Measurements from ENCODE around the gene NUDT3.
"Not testable (repeated sequence)": the region's sequence is repeated elsewhere in the genome, so short reads cannot be mapped to it uniquely, and the experiment has no call there.

The NUDT3 gene

DNA sequence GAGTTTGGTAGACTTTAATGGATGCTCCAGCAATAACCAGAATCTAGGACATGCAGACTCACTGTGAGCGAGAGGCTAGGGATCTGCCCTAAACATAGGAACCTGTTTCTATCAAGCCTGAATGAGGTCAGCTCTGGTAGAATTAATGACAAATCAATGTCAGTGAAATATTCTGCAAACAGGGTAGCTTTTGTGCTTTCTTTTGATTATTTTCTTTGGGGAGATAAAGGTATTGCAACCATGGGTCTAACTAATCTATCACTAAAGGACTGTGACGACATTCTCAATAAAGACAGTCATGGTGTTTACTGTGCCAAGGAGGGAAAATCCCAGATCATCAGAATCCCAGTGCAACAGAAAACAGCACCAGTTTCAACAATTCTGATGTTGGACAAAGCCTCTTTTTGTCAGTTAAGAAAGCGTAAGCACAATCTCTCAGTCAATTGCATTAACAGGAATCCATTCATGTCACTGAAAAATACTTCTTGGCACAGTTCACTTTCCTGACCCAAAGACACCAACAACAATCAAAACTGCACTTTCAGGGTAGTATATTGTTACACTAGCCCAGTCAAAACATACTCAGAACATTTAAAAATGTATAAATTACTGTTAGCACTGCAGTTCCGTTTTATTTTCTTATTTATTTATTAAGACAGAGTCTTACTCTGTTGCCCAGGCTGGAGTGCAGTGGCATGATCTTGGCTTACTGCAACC is 106.9 kb downstream of the NUDT3 start:
- no peak for DNase-seq (ENCODE audit: low spot score)

DNA sequence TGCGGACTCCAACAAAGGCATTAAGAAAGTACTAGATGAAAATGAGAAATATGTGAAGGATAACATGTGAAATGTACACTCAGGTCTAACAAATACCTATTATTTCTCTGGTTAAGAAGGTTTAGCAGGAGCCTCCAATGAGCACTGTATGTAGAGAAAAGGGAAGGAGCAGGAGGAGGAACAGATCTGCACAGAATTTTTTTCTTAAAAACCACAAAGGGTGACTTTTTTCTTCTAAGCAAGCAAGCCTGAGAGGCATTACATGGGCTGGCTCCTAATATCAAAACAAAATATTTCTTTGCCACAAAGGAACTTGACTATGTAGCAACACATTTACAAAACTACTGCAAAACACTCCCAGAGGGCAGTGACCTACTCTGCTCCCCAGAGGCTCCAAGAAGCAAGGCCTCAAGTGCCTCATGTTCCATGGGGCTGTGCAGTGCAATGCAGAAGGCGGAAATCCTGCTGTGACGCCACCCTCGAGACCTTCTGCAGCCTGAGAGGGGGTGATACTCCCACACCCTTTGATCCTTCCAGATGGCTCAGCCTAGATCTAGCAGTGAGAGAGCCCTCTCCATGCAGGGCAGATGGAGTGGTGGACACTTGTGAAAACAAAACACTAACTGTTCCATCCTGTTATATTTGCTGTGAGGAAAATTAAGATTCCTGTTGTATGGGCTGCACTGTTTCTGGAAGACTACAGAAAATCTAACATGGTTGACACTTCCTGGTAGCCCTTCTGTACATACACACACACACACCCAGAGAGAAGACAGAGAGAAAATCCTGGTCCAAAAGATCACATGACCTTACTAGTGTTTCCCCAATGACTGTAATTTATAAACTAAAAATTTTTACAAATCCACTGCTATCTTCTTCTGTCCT is 107.7 kb downstream of the NUDT3 start:
- DNase-seq (ENCODE audit: low spot score), result no peak

DNA sequence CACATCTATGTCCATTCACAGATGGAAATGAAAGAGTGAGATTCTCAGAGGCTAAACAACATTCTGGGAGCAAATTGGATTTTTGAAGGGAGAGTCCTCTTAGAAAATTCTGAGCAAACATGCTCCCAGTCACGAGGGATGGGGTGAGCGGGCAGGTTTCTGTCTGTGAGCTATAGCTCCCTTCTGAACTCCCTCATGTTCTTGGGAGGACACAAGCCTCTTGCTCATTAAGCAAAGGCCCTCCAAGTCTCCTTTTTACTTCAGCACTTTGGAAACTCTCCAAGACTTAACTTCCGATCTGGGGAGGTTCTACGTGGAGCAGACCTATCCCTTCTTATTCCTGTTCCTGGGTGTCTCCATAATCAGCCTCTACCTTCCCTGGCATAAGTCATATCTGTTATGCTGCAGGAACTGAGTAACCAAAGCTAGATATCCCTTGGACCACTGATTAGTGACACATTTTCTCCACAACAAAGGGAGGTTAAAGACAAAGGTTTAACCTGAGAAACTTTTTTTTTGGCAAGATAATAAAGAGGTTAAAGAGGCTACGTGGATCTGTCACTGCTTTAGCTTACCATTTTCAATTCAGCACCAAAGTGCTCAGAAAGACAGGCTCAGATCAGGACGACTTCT is 110.7 kb downstream of the NUDT3 start:
- DNase-seq (ENCODE audit: low spot score), result no peak

DNA sequence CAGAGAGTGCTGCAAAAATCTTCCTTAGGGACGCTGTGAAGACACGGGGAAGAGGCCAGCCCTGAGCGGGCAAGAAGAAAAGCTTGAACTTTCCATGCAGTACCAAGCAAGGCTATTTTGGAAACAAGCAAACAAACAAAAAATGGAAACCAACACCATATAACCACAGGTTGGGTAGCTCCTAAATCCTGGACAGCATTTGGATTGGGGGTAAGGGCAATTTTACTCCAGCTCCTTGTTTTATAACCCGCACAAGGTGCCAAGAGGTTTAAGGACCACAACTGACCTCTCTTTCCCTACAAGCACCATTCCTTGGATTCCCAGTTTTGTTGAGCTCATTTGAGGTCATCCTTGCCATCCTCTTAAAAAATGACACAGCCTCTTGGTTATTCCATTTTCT is 112.3 kb downstream of the NUDT3 start:
- DNase-seq (ENCODE audit: low spot score), result no peak

DNA sequence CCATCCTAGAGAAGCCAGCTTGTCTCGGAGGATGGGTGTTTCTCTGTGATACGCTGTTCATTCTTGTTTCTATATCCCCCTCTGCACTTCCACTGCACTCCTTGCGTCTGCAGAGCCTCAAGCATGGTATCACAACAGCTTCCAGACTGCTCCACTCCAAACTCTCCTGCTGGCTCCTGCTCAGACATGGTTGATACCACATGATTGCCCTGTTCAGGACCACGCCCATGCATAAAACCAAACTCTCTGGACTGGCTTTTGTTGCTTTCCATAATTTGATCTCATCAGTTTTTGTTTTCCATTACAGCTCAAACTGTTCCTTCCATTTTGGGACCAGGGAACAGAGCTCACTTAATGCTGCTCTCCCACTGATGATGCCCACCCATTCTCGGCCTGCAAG is 113.6 kb downstream of the NUDT3 start:
- no peak for DNase-seq (ENCODE audit: low spot score)

DNA sequence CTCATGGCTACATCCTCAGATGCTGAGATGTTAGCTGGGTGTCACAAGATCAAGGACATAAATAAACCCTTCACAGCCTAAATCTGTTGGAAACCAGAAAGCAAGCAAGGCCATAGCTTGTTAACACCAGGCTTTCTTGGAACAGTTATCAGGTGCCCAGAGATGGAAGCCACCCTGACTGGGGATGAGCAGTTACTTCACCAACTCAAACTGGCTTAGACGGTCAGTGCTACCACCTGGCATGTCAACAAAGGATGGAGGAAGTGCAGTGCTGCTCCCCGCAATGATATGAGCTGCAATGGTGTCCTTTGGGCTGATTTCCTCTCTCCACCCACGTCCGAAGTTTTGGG is 114.7 kb downstream of the NUDT3 start:
- DNase-seq (ENCODE audit: low spot score), result no peak

DNA sequence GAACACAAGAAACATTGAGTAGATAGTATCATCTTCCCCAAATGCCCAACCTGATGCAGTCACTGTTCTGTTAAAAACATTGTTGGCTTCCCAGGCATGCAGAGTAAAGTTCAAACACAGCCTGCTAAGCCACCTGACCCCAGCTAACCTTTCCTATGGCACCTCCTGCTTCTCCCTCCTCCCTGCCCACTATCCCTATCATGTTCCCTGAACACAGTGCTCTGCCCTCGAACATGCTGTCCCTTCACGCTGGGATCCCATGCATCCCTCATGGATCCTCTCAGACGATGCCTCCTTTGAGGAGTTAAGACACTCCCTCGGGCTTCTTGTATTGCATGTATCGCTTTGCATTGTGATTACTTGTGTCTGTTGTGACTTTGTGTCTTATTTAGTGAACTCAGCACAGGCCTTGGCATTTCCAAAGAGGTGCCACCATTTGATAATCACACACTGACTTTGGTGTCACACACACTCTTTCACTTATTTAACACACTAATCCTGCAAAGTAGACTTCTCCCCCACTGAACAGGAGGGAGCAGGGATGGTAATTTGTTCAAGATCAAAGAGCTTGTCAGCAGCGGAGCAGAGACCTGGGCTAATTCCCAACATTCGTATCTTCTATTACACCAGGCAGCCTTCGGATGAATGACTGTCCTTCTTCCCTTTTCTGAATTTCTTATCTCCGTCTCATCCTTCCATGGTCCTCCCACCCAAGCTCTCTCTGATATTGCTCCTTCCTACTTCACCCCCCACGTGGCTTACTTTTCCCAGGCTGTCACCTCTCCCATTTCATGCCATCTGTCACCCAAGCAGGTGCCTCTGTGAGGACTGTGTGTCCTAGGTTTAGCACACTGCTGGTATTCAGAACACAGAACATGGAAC is 115.3 kb downstream of the NUDT3 start:
- peak; percentile 46 for DNase-seq (ENCODE audit: low spot score)

DNA sequence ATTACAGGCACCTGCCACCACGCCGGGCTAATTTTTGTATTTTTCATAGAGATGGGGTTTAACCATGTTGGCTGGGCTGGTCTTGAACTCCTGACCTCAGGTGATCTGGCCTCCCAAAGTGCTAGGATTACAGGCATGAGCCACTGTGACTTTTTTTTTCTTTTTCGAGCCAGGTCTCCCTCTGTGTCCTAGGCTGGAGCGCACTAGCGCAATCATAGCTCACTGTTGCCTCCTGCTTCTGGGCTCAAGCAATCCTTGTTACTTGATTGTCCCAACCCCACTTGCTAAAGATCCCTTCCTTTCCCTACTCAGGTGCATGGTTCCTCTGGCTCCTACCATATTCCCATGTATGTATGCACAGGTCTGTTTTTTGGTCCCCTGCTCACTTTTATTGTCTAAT is 116.3 kb downstream of the NUDT3 start:
- DNase-seq (ENCODE audit: low spot score), result no peak

DNA sequence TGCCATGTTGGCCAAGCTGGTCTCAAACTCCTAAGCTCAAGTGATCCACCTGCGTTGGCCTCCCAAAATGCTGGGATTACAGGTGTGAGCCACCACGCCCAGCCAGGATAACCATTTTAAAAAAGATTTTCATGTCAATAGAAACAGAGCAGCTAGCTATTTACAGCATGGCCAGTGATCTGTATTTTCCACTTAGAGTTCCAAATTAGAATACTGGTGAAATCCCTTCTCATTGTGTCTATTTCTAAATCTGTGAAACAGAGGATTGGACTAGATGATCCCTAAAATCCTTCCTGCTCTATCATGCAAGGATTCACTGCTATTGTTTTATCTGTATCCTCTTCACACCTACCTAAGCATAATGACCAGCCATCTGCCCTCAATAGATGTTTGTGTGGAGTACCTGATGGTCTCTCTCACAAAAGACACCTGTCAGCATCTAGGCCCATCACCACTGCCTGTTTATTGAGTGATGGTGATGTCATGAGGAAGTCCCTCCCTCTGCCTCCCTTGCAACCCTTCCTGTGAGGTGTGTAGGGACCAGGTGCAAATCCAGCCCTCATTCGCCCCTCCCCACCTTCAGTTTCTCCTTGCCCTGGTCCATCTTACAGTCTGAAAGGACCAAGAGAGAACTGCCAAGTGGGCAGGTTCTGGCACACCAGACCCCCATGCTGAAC is 117.2 kb downstream of the NUDT3 start:
- no peak for DNase-seq (ENCODE audit: low spot score)

DNA sequence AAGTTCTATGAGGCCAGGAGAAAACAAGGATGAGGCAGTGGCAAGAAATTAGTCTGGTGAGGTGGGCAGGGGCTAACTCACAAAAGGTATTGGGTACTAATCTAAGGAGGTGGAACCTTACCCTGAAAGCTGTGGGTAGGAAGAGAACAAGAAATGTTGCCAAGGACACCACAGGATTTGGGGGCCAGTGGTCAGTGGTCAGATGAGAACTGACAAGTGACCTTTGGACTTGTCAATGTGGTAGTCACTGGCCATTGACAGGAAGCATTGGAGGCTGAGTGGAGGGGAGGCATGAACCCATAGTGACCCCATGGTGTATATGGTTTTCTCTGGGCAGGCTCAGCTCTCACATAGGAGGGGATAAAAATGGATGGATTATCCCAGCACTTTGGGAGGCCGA is 118.3 kb downstream of the NUDT3 start:
- no peak for DNase-seq (ENCODE audit: low spot score)

DNA sequence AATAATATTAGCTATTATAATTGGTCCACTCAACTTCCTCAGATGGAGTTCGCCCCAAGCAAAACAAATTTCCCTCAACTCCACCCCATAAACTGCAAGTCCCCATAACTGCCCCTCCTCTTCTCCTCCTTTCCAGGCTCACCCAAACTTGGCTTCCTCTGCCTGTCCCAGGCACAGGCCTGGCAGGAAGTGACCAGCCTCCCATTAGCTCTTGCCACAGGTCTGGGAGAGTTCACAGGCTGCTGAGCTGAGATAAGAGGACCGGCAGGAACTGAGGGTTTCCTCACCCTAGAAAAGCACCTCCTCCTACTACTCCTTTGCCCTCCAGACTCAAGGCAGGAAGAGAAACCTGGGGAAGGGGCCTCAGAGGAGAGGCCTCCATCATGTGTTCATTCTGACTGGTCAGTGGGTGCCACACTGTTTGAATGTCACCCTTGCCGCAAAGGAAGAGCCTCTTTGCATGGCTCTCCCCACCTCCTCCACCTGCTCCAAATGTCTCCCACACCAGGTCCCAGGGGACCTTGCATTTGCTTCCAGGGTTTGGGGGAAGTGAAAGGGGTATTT is 119.1 kb downstream of the NUDT3 start:
- DNase-seq (ENCODE audit: low spot score), result no peak

DNA sequence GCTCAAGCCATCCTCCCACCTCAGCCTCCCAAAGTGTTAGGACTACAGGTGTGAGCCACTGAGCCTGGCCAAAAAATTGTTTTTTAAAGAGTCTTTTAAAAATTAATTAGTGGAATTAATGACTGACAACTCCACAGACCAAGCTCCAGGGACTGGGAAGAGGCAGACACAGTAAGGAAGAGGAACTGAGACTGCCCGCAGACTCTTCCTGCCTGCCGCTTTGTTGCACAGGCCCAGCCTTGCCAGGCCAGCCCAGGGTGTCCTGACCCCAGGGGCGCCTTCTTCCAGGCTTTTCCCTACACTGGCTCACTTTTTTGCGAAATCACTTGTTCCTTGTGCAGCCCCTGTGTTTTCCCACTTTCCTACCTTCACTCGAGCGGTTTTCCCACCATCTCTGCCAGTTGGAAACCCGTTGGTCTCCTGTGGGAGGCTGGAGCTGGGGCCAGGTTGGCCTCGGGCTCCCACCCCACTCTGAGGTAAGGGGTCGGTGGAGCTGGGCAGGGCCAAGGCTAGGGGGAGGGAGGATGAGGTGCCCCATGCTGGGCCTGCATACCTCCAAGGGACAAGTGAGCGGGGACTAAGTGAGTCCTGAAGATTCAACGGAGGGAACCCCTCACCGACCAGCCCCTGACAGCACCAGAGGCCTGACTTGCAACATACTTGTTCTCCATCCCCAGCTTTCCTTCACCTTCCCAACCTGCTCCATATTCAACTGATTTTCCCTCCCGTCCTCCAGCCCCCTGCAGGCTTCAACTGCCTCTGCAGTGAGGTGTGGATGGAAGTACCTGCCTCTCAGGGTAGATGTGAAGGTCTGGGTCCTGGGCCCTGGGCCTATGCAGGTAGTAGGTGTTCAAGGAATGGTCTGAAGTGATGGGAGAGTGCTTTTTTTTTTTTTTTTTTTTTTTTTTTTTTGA is 120.2 kb downstream of the NUDT3 start:
- DNase-seq (ENCODE audit: low spot score), result no peak

DNA sequence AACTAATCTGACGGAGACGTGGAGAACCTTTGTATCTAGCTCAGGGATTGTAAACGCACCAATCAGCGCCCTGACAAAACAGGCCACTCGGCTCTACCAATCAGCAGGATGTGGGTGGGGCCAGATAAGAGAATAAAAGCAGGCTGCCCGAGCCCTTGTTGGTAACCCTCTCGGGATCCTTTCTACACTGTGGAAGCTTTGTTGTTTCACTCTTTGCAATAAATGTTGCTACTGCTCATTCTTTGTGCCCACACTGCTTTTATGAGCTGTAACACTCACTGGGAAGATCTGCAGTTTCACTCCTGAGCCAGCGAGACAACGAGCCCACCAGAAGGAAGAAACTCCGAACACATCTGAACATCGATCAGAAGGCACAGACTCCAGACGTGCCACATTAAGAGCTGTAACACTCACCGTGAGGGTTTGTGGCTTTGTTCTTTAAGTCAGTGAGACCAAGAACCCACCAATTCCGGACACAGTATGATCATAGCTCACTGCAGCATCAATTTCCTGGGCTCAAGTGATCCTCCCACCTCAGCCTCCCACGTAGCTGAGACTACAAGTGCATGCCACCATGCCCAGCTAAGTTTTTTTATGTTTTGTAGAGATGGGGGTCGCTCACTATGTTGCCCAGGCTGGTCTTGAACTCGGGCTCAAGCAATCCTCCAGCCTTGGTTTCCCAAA is 122.7 kb downstream of the NUDT3 start:
- not testable (repeated sequence) for DNase-seq (ENCODE audit: low spot score)

DNA sequence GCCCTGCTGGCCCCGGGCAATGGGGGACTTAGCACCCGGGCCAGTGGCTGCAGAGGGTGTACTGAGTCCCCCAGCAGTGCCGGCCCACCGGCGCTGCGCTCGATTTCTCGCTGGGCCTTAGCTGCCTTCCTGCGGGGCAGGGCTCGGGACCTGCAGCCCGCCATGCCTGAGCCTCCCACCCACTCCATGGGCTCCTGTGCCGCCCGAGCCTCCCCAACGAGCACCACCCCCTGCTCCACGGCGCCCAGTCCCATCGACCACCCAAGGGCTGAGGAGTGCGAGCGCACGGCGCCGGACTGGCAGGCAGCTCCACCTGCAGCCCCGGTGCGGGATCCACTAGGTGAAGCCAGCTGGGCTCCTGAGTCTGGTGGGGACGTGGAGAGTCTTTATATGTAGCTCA is 123.3 kb downstream of the NUDT3 start:
- not testable (repeated sequence) for DNase-seq (ENCODE audit: low spot score)

DNA sequence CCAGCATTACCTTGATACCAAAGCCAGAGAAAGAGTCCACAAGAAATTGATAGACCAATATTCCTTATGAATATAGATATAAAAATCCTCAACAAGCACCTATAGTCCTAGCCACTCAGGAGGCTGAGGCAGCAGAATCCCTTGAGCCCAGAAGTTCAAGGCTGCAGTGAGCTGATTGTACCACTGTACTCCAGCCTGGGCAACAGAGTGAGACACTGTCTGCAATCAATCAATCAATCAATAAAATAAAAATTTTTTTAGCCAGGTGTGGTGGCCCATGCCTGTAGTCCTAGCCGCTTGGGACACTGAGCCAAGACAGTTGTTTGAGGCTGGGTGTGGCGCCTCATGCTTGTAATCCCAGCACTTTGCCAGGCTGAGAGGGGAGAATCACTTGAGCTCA is 124.7 kb downstream of the NUDT3 start:
- no peak for DNase-seq (ENCODE audit: low spot score)

DNA sequence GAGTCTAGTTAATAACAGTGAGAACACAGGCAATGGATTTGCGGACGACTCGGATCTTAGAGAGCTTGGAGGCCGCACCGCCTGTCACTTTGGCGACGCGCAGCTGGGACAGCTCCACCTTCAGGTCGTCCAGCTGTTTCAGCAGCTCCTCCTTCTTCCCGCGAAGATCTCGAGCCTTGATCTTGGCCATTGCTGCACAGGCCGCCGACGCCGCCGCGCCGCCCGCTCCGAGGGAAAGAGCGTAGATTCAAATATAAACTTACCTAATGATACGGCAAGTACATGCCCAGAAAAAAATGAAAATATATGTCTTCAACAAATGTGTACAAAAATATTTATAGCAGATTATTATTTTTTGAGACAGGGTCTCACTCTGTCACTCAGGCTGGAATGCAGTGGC is 129.0 kb downstream of the NUDT3 start:
- not testable (repeated sequence) for DNase-seq (ENCODE audit: low spot score)

DNA sequence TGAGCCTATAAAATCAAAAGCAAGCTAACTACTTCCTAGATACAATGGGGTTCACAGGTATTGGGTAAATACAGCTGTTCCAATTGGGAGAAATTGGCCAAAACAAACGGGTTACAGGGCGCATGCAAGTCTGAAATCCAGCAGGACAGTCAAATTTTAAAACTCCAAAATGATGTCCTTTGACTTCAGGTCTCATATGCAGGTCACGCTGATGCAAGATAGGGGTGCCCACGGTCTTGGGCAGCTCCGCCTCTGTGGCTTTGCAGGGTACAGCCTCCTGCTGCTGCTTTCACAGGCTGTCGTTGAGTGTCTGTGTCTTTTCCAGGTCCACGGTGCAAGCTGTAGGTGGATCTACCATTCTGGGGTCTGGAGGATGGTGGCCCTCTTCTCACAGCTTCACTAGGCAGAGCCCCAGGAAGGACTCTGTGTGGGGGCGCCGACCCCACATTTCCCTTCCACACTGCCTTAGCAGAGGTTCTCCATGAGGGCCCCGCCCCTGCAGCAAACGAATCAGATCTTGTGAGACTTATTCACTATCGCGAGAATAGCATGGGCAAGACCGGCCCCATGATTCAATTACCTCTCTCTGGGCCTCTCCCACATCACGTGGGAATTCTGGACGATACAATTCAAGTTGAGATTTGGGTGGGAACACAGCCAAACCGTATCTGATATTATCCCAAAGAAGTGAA is 131.7 kb downstream of the NUDT3 start:
- no peak for DNase-seq (ENCODE audit: low spot score)

DNA sequence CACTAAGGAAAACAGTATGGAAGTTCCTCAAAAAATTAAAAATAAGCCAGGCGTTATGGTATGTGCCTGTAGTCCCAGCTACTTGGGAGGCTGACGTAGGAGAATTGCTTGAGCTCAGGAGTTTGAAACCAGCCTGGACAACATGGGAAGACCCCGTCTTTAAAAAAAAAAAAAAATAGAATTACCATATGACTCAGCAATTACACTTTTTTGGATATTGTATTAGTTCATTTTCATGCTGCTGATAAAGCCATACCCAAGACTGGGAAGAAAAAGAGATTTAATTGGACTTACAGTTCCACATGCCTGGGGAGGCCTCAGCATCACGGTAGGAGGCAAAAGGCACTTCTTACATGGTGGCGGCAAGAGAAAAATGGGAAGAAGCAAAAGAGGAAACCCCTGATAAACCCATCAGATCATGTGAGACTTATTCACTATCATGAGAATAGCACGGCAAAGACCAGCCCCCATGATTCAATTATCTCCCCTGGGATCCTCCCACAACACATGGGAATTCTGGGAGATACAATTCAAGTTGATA is 132.9 kb downstream of the NUDT3 start:
- no peak for DNase-seq (ENCODE audit: low spot score)

DNA sequence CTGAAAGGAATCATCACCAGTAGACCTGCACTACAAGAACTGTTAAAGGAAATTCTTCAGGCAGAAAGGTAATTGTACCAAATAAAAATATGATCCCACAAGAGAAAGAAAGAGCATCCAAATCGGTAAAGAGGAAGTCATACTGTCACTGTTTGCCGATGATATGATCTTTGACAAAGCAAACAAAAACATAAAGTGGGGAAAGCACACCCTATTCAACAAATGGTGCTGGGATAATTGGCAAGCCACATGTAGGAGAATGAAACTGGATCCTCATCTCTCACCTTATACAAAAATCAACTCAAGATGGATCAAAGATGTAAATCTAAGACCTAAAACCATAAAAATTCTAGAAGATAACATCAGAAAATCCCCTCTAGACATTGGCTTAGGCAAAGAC is 140.1 kb downstream of the NUDT3 start:
- not testable (repeated sequence) for DNase-seq (ENCODE audit: low spot score)

Data from HuH-7.5 (cell line).